IPS-NIHi7 (cell line): ENCODE data around the gene NR4A2.

Experiments
- DNase-seq: peaks from one replicate; pipeline ENCODE4 v3.0.0; 2012; ENCODE audit warnings: mixed read lengths; ENCODE audit errors: extremely low spot score

NR4A2 gene

DNA sequence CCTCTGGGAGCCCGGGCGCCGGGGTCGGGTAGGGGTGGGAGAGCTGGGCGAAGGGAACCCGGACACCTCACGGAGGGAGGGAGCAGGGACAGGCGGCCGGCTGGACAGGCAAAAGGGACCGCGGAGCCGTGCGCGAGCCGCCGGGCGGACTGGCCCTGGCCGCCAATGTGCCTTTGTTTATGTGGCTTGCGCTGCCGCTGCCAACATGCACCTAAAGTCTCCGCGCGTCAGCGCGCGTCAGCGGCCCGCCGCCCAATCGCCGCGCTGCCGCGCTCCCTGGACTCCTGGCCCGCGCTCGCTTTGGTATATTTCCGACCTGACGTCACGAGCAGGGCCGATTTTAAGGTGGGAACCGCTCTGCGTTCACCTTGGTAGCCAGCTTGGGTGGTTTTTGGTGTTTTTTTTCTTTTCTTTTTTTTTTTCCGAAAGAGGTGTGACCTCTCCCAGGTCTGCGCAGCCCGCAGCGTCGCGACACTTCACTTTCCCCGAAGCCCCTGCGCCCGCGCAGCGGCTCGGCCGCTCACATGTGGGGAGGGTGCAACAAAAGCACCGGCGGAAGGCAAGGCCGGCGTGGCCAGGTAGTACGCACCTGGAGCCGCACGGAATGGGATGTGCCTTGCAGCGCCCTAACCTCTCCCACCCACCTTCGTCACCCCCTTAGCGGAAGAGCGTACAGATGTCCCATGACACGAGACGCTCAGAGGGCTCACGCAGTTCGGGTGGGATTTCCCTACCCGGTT lies at the start of gene NR4A2:
TSS of gene NR4A2 (minus strand) at position 188 of the 740 bp plus-strand sequence. CDS start 2,535 bp downstream, outside the sequence.
- DNase-seq: peak; percentile 78

DNA sequence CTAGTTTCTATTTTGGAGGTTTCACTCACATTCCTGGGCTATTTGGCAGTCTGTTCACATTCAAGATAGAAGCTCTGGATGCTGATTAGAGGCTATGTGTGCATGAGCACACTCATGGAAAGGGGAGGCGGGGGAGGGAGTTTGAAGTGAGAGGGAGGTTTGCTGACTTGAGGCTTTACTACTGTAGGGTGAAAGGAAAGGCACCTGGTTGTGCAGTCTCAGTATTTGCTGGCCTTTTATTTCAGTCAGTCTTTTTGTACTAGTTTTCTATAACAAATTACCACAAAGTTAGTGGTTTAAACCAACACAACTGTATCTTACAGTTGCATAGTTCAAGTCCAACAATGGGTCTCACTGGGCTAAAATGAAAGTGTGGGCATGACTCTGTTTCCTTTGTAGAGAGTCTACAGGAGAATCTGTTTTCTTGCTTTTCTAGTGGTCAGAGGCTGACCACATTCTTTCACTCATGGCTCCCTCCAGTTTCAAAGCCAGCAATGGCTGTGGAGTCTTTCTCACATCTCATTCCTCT lies 47.7 kb upstream of the NR4A2 start:
- DNase-seq: peak; percentile 18

DNA sequence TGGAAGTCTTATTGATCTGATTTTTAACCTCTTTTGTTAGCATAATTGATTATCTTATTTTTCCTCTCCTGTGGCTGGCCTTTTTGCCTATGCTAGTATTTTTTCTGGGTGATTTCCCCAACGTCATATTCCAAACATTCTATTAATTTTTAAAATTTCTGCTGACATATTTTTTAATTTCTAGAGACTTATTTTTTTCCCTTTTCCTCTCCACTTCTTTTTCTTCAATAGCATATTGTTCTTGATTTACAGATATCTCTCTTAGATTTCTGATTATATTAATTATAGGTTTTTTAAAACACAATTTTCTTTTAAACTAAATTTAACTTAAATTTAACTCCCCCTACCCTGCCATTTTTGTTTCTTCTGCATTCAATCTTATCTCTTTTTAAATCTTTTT lies 47.2 kb upstream of the NR4A2 start:
- DNase-seq: no peak

DNA sequence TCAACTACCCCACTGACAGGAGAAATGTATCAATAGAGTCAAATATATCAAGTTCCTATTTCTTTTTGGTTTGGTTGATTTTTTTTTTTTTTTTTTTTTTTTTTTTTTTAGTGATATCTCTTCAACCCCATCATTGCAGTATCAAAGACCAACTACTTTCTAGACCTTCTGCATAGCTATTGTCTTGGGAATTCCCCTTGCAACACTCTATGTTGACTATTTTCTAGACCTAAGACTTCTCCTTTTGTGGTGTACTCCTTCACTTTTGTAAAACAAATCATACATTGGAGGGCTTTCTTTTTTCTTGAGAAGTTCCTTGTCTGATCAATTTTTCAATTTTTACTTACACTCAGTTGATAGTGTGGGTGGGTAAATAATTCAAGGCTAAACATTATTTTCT lies 46.5 kb upstream of the NR4A2 start:
- DNase-seq: no peak

DNA sequence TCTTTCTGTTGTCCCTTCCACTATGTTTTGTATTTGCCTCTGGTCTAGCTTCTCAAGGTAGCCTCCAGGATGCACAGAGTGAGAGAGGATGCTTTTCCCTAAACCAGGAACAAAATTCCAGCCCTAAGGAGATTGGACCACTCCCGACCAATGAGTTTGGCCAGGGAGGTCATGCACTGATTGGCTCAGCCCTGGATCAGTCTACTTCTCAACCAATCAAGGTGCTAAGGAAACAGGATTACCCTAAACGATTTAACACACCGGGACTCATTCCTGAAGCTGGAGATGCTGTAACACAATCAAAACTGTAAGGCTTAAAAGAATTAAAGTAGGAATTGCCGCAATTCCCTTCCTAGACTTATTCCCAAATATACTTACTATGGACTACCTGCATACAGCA lies 34.2 kb upstream of the NR4A2 start:
- DNase-seq: no peak

DNA sequence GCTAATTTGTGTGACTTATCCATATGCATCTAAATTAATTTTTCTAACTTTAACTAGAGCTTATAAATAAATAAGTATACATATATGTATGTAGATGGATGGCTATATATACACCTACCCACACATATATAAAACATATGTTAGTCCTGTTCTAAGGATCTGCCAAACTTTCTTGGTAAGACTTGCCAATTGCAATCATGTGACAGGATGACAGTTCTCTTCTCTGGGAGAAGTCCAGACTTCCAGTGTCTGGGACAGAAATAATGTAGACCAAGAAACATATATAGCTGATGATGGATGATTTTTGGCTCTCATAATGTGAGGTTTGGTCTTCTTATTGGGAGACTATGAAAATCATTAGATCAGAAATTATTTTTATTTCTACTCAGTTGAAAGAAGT lies 30.6 kb upstream of the NR4A2 start:
- DNase-seq: no peak

DNA sequence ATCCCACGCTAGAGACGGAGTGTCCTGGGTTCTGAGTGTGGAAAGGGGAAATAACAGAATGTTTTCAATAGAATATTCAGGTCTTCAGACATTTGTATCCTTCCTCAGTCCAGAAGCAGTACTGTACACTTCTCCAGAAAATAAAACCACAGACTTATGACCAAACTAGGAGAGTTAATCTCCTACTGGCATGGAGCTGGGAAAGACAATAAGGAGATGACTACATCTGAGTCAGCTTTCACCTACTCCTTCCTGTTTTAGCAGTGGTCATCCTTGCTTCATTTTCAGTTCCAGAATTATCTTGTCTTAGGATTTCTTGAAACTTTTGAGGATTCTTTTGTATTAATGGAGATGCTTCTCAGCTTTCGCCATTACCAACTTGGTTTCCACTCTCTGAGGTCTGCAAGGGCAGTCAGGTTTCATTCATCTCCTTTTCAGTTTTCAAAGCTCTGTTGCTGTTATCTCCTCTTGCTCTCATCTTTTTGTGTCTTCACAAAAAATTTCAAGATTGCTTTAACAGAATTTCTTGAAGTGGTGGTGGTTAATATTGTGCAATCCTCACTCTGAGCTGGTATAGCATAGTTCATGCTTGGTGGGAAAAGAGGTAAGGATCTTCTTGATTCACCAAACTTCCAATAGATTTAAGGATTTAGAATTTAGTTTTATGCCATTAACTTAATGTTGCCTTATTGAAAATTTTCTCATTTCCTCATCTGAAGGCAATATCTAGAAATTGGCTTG lies 23.7 kb upstream of the NR4A2 start:
- no peak for DNase-seq

DNA sequence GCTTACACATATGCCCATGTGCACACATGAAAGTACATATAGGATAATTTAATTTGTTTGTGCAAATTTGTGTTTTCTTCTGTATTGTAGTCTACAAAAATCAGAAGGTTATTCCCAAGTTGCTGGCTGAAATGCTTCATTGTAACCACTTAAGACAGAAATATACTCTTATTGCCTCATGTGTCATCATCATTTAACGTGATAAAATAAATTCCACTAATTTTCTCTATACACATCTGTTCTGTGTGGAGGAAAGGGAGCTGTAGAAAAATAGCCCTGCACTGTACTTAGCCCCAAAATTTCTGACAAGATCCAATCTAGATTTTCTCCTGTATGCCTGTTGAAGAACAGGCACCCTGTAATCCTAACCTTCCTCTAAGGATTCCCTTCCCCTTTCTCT lies 20.4 kb upstream of the NR4A2 start:
- no peak for DNase-seq

DNA sequence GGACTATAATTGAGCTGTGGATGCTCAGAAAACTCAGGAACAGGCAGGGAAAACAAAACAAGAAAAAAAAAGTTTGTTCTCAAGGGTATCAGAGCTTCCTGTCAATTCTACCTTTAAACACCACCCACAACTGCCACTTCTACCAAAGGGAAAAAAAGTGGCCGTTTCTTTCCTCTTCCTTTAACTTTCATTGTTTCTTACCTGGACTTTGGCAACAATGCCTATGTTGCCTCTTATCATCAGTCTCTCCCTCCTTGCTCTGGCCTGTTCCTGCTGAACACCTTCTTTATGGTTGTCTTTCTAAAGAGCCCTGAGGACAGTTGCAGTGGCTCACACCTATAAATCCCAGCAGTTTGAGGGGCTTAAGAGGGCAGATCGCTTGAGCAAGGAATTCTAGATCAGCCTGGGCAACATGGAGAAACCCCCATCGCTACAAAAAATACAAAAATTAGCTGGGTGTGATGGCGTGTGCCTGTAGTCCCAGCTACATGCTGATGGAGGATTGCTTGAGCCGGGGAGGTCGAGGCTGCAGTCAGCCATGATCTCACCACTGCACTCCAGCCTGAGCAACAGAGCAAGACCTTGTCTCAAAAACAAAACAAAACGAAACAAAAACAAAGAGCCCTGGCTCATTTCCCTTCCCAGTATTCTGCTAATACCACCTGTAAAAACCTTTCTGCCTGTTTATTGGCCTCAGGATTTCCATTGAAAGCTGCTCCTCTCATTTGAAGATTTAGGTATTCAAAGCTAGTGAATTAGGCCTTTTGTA lies 18.0 kb upstream of the NR4A2 start:
- DNase-seq: no peak

DNA sequence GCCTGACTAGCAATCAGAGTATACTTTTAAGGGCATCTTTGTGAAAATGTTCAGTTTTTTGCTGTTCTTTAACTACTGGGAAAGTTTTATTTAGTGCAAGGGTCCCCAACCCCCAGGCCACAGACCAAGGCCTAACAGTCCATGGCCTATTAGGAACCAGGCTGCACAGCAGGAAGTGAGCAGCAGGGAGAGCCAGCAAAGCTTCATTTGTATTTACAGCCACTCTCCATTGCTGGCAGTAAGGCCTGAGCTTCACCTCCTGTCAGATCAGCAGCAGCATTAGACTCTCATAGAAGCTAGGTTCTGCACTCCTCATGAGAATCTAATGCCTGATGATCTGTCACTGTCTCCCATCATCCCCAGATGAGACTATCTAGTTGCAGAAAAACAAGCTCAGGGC lies 17.1 kb upstream of the NR4A2 start:
- DNase-seq: no peak

DNA sequence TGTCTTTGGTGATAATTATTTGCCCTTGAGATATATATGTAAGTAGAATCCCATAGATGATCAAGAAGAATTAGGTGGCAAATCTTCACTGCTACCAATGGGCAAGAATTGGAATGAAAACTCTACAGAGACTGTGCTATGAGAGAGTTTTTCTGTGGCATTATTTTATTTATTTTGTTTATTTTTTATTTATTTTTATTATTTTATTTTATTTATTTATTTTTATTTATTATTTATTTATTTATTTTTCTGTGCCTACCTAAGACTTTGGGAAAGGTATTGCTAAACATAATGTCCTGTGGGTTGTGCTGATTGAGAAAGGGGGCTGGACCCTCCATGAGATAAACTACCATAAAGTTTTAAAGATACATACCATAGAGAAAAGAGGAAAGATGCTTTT lies 16.6 kb upstream of the NR4A2 start:
- no peak for DNase-seq

DNA sequence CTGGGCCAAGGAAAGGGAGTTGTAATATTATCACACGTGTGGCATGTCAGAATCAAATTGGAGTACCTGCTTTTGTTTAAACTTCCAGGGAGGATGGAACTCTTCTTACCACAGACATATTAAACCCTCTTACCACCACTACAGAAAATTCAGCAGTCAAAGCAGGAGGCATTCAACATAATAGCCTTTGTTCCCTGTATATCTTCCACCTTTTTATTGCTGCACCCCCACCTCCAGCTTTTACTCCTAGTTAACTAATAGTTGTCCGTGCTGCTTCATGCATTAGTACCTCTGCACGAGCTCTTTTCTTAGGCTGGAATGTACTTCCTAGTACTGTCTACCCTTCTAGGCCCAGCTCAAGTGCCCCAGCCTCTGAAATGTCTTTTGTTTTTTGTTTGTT lies 14.9 kb upstream of the NR4A2 start:
- no peak for DNase-seq

DNA sequence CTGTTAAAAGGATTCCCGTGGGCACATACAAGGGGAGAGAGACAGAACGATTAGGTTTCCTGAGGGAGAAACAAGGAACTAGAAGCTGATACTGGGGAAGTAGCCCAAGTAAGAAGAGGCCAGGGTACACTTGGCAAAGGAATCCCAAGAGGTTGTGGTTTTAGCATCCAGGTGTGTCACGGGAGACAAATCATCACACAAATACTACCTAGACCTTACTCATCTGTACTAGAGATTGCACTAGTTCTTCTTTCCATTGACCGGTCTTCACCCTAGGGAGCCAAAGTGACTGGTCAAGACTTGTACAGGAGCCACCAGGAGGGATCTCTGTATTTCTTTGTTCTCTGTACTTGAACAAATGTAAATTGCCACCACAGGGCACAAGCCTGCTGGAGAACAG lies 14.2 kb upstream of the NR4A2 start:
- DNase-seq: no peak

DNA sequence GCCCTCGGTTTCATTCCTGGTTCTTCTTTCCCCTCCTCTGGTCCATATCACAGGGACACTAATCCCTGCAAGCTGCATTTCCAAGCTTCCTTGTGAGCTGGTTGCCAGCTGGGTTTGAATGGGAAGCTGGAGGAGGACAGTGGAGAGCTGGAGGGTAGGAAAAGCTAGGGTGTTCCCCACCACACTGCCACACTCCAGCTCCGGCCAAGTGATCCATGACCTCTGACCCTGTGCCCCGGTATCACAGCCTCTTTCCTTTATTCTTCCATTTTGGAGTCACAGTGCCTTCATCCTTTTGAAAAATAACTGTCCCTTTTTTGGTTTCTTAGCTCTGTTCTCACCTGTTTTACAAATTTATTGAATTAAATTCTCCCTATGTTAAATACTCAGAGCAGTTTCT lies 13.1 kb upstream of the NR4A2 start:
- no peak for DNase-seq

DNA sequence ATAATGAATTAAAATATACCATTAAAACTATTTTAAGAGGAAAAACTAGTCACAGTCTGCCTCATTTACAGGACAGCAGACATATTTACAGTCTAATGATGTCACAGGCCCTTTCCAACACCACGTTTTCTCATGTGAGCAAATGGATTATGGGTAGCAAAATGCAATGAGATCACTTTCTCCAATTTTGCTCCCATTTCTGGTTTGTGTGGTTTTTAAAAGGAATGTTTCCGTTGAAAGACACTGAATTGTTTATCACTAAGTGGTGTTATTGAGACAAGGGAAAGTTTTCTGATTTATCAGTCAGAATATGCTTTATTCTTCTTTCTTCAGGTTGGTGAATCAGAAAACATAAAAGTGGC lies 11.4 kb upstream of the NR4A2 start:
- no peak for DNase-seq

DNA sequence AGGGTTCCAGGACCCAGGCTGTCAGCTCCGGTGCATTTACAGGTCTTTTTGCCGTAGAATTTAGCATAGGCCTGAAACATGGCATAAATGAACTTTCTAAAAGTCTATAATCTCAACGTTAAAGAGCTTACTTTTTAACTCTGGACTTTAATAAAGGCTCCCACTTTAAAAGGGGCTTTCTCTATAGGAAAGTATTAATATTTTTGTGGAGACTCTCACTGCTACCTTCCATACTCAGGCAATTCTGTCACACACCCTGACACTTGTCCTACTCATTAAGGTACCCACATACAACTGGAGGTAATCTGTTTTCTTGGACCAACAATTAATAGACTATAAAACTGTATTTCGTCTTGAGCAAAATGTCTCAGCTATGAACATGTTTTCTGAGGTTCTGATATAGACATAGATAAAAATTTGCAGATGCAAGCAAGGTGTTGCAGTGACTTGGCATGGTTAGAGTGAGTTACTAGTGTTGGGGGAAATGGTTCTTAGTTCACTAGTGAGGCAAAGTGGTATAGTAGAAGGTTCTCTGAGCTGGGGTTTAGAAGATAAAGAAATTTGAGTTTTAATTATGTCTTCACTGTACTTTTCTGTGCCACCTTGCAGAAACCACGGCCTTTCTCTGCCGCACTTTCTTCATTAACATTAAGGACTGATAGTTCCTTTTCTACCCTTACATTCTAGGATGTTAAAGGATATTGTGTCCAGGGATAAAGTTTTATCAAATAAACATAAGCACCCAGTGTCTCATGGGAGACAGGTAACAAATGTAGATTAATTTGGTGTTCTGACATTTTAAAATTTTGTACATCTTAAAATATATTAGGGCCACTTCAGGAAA lies 10.8 kb upstream of the NR4A2 start:
- no peak for DNase-seq

DNA sequence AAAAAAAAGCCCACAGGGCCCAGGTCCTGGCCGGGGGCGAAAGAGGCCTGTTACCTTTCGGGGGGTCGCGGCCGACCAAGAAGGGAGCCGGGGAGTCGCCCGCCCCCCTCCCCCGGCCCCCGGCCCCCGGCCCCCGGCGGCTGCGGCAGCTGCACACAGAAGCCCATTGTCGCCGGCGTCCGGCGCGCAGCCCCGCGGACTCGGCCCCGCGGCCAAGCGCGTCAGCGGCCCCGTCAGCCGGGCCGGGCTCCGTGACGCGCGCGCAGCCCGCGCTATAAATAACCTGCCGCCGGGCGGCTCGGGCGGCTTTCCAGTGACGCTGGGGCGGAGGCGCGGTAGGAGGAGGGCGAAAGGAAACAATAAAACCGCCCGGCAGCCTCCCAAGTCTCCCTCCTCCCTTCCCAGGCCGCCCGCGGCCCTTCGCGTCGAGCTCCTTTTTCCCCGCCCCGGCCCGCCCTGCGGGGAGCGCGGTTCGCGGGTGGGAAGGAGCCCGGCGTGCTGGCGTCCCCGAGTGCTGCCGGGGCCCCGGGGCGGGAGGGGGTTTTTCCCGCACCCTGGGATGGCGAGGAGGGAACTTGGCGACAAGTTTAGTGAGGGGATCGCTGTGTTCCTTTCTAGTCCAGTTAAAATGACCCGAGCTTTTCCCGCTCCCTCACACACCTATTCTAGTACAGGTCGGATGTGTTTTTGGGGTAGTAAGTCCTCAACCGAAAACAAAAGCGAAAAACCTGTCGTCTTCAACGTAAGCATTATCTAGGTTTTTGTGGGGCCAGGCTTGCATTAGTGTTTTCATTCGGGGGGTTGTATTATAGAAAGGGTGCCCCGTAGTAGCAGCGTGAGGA lies 10.0 kb upstream of the NR4A2 start:
- DNase-seq: peak; percentile 86

DNA sequence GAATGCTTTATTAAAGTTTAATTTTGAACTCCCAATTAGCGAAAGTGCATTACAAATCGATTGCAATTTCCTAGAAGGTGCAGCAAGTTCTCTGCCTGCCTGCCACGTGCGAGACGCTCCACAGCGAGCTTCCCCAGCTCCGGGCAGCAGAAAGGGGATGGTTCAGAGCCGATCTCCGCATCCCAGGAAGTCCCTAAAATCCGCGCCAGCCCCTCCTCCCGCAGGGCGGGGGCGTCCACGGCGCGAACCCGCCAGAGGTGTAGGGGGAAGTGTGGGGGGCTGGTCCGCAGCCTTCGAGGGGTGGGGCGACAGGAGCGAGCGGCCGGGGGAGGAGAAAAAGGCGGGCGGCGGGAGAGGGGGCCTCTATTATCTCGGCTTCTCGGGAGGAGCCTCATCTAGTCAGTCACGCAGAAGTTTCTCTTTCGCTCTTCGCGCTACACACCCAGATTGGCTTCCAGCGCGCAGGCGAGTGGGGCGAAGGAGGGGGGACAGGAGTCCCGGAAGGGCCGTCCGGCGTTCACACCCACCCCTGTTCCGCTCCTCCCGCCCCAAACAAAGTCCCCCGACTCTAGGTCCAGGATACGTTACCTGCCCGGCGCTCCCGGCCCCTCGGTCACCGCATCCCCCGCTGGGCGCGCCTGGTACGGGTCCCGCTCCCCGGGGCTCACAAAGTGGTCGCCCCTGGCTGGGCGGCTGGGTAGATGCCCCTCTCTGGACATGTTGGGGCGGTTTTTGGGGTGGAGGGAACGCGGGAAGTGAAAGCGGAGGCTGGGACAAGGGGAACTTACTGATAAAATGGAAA lies 9.1 kb upstream of the NR4A2 start:
- peak; percentile 63 for DNase-seq

DNA sequence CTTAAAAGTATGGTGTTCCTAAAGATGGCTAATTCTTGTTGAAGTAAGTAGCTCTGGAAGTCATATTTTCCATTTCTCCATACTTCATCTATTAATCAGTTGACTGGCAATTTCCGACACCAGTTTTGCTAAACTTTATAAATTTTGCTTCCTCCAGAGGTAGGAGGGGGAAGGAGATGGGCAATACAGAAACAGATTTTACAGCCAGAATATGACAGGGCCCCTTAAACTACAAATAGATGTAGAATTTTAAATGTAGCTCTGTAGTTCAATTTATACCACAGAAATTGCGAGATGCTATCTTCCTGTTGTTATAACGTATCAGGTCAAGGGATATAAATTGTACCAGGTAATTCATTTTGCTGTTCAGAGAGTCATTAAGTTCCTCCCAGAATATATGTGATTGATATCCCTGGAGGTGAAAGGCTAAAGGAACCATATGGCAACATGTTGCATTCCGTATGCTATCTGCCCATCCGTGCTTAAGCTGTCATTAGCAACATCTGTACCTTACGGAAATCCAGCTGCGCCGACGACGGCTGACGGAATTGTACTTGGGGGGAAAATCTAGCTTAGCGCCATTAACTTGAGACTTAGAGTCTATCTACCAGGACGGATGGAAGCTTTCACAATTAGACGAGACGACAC lies 8.4 kb upstream of the NR4A2 start:
- DNase-seq: no peak
